Measurements from ENCODE around the gene PLXNA1. TPM values are rescaled to one million over a fixed set of nuclear protein-coding genes. Genes with fewer than 3 reads are reported as not detected.

PLXNA1 gene
- total and polyA plus RNA-seq, 2 of the 8 experiments (the other 6 are each of a cell fraction or from before 2014, with no cell fraction given) = 47.5 to 54.9 TPM

DNA sequence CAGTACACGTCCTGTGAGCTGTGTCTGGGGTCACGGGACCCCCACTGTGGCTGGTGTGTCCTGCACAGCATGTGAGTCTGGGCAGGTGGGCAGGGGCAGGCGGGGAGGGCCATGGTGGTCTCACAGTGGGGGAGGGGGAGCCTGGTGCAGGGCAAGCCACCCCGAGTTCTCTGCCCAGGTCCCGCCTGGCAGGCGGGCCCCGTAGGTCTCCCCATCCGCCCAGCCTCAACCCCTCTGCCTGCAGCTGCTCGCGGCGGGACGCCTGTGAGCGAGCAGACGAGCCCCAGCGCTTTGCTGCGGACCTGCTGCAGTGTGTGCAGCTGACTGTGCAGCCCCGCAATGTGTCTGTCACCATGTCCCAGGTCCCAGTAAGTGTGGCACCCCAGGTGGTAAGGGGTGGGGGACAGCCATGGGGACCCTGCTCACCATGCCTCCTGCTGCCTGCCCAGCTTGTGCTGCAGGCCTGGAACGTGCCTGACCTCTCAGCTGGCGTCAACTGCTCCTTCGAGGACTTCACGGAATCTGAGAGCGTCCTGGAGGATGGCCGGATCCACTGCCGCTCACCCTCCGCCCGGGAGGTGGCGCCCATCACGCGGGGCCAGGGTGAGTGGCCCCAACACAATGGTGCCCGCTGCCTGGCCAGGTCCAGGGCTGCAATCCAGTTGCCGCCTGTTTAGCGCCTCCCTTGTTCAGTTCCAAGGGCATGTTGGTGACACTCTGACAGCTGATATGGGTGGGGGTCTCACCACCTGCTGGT, 21.9 kb downstream of the PLXNA1 start:
- peaks cover 0 to 6% of the 10 kb centered on the region in 2 experiments; a peak in 1 of 4 replicates for H3K79me2 ChIP-seq (ENCODE audit: control insufficient read depth in 1 of 2, insufficient read depth in 2 of 2, low read length in 2 of 2)
- H3K9me3 ChIP-seq (ENCODE audit: insufficient read depth in 2 of 2, low read depth in 1 of 2, low read length in 1 of 2) = no peaks in the 10 kb centered on the region
- H3K23ac ChIP-seq (ENCODE audit: insufficient read length) = no peak overlapping the region
- no peak overlapping the region; the same call in 1 of the 2 replicates for H2BK12ac ChIP-seq (ENCODE audit: low read depth, low read length)
- peaks cover 7 to 22% of the 10 kb centered on the region in 2 experiments for H4K20me1 ChIP-seq (replicated peaks in 1 of 2; ENCODE audit: control insufficient read depth in 1 of 2, insufficient read depth in 2 of 2, low read length in 2 of 2)
- no peak overlapping the region for H3K56ac ChIP-seq (replicated peaks; ENCODE audit: insufficient read length, low read depth, low read length)
- peaks cover 0 to 3% (median under 1%) of the 10 kb centered on the region in 4 experiments; a peak in 3 of 8 replicates for H3K36me3 ChIP-seq (ENCODE audit: control insufficient read depth in 2 of 4, insufficient read depth in 4 of 4, low read length in 3 of 4)
- ChIA-PET POLR2A (ENCODE audit: partially characterized antibody) (no interaction called here), CTCF (ENCODE audit: partially characterized antibody) (interaction anchor here (0.6 to 2.0 kb wide), 8 partner anchors 9 to 252 kb away, joined by 3 to 9 read pairs (median 4); no protein-coding TSS in a partner anchor)
- no peak overlapping the region for H2AFZ ChIP-seq (ENCODE audit: low read length)
- H3K27ac ChIP-seq (ENCODE audit: low read depth, low read length) = no peak overlapping the region
- H2AK5ac ChIP-seq (ENCODE audit: low read depth, low read length) = no peak overlapping the region
- no peak overlapping the region for H2BK20ac ChIP-seq (ENCODE audit: low read length)
- no peak overlapping the region for H3K9ac ChIP-seq (replicated peaks in 1 of 4; ENCODE audit: extremely low read depth in 1 of 4, low read depth in 3 of 4, low read length in 3 of 4)
- H3K4ac ChIP-seq (replicated peaks; ENCODE audit: insufficient read length, low read depth, low read length) = no peak overlapping the region
- no peak overlapping the region for H2BK120ac ChIP-seq (replicated peaks; ENCODE audit: low read depth, low read length)
- H3K4me1 ChIP-seq (replicated peaks in 1 of 4; ENCODE audit: control insufficient read depth in 3 of 4, insufficient read depth in 4 of 4, low read length in 3 of 4) = peaks cover 0 to 20% (median 12%) of the 10 kb centered on the region in 4 experiments; a peak in 6 of 7 replicates
- no peak overlapping the region for H3K4me3 ChIP-seq (ENCODE audit: extremely low read depth in 1 of 4, insufficient read depth in 2 of 4, low read depth in 3 of 4, low read length in 4 of 4)
- no peak overlapping the region; the same call in 1 of the 2 replicates for H2BK5ac ChIP-seq (ENCODE audit: low read depth, low read length)
- H4K8ac ChIP-seq (ENCODE audit: extremely low read depth, insufficient read depth, low read length) = no peak overlapping the region
- no peaks in the 10 kb centered on the region for H3K23me2 ChIP-seq (ENCODE audit: low read depth, low read length)
- H2BK15ac ChIP-seq (ENCODE audit: low read length) = 0 out of 2 replicates have a peak overlapping the region, but pooled peaks have one; percentile 46
- FAIRE-seq (no peak), DNase-seq (ENCODE audit: low read depth in 1 of 2, low spot score in 2 of 2) (no peak)
- no peak overlapping the region; the same call in 1 of the 2 replicates for H3K18ac ChIP-seq (ENCODE audit: extremely low read depth, low read length)
- H3K4me2 ChIP-seq (ENCODE audit: insufficient read depth in 1 of 2, low read depth in 2 of 2, low read length in 2 of 2) = no peak overlapping the region
- H3K79me1 ChIP-seq (ENCODE audit: low read depth, low read length) = peaks cover 9% of the 10 kb centered on the region
- H4K5ac ChIP-seq (ENCODE audit: insufficient read length, low read depth, low read length) = no peak overlapping the region
- TF ChIP-seq SP1 (IDR thresholded peaks at IDR 0.05; ENCODE audit: low read depth, low read length) = no peak
- TF ChIP-seq RXRA (IDR thresholded peaks at IDR 0.05; ENCODE audit: insufficient read depth, low read depth, low read length) = no peak
- TF ChIP-seq JUND (IDR thresholded peaks at IDR 0.05; ENCODE audit: low read length) = no peak
- TF ChIP-seq RAD21 (IDR thresholded peaks at IDR 0.05 in 1 of 2, conservative IDR thresholded peaks at IDR 0.05 in 1 of 2; ENCODE audit: low read depth in 2 of 2, low read length in 2 of 2) = peak in 1 of 2 experiments; percentile 22; a peak in 2 of 4 replicates
- TF ChIP-seq, protein P1, sequence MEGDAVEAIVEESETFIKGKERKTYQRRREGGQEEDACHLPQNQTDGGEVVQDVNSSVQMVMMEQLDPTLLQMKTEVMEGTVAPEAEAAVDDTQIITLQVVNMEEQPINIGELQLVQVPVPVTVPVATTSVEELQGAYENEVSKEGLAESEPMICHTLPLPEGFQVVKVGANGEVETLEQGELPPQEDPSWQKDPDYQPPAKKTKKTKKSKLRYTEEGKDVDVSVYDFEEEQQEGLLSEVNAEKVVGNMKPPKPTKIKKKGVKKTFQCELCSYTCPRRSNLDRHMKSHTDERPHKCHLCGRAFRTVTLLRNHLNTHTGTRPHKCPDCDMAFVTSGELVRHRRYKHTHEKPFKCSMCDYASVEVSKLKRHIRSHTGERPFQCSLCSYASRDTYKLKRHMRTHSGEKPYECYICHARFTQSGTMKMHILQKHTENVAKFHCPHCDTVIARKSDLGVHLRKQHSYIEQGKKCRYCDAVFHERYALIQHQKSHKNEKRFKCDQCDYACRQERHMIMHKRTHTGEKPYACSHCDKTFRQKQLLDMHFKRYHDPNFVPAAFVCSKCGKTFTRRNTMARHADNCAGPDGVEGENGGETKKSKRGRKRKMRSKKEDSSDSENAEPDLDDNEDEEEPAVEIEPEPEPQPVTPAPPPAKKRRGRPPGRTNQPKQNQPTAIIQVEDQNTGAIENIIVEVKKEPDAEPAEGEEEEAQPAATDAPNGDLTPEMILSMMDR (IDR thresholded peaks at IDR 0.05; ENCODE audit: control extremely low read depth in 1 of 3, insufficient read depth in 1 of 3, low read depth in 1 of 3, low read length in 3 of 3) = peak in 1 of 3 experiments; percentile 35; a peak in 1 of 4 replicates
- H3K14ac ChIP-seq (ENCODE audit: insufficient read length) = no peak overlapping the region
- no peak overlapping the region for H4K91ac ChIP-seq (replicated peaks; ENCODE audit: insufficient read length, low read length)
- WGBS, 2 experiments (ENCODE audit: extremely low coverage in 1 of 2, insufficient coverage in 1 of 2, insufficient read length in 1 of 2, insufficient replicate concordance in 2 of 2, low coverage in 1 of 2, low lambda C conversion rate in 2 of 2, missing lambda C conversion rate in 1 of 2) = 93% methylated on average over 22 of the region's 32 CpGs; no CpG with 5 or more reads in 1 of the 2 experiments
- no peaks in the 10 kb centered on the region for H3K27me3 ChIP-seq (replicated peaks in 1 of 4; ENCODE audit: control insufficient read depth in 3 of 4, extremely low read depth in 1 of 4, insufficient read depth in 3 of 4, low read length in 3 of 4)

Measured in H1 (cell line).